ENCODE results near the gene ATP1B3. TPM values are rescaled to one million over a fixed set of nuclear protein-coding genes. Genes with fewer than 3 reads are reported as not detected.
"Not testable (repeated sequence)": the region's sequence is repeated elsewhere in the genome, so short reads cannot be mapped to it uniquely, and the experiment has no call there.

Gene ATP1B3
- total RNA-seq, 1 donor from 2014 or later = 66.5 TPM

DNA sequence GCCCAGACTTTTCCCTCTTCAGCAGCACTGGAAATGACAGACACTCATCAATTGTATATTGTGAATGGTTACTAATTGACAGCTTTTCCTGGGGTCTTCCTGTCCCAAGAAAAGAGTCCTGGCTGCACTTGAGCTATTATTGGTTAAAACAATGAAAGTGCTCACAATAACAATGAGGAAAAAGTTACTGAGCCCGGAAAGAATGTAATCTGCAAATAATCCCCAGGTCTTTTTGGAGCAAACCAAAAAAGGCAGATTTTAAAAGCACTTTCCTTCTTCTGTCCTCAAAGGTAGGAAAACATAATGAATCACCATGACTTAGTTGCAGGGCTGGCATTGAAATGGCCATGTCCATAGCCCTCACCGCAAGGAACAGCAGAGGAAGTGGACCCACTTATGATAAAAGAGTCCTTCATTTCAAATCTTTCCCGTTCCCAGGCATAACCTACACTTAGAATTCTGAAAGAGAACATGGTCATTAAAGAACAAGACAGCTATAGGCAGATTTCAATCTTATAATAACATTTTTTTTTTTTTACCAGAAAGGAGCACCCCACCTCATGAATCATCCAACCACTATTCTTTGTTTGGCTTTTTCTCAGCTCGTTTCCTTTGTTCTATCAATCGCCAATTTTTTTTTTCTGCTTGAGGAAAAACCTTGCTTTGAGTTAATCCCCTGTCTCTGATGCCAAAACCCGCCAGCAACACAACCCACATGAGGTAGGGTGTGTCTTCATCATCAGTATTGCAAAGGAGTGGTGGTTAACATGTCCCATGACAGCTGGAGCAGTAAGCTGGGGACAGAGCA, 35.5 kb upstream of the ATP1B3 start:
- no peak for DNase-seq (ENCODE audit: low read depth)
- H3K4me3 ChIP-seq (ENCODE audit: low read depth, low read length) = no peak overlapping the region
- TF ChIP-seq, protein P1, sequence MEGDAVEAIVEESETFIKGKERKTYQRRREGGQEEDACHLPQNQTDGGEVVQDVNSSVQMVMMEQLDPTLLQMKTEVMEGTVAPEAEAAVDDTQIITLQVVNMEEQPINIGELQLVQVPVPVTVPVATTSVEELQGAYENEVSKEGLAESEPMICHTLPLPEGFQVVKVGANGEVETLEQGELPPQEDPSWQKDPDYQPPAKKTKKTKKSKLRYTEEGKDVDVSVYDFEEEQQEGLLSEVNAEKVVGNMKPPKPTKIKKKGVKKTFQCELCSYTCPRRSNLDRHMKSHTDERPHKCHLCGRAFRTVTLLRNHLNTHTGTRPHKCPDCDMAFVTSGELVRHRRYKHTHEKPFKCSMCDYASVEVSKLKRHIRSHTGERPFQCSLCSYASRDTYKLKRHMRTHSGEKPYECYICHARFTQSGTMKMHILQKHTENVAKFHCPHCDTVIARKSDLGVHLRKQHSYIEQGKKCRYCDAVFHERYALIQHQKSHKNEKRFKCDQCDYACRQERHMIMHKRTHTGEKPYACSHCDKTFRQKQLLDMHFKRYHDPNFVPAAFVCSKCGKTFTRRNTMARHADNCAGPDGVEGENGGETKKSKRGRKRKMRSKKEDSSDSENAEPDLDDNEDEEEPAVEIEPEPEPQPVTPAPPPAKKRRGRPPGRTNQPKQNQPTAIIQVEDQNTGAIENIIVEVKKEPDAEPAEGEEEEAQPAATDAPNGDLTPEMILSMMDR (conservative IDR thresholded peaks at IDR 0.05; ENCODE audit: low read depth, low read length) = no peak

DNA sequence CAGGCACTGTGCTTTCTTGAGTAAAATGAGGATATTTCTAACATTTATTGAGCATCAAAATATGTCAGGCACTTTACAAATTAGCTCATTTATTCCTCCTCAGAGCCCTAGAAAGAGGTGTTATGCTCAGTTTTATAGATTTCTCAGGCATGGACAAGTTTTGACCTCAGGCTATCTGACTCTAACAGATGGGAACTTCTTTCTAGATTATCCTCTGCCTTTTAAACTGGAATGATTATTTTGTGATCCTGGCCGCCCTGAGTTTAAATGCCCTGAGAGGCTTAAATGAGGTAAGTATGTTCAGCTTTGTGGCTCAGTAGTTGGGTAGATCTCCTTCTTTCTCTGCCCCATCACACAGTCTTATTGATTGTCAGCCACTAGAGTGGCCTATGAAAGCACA, 32.3 kb upstream of the ATP1B3 start:
- TF ChIP-seq, protein P1 (conservative IDR thresholded peaks at IDR 0.05; ENCODE audit: low read depth, low read length) = no peak
- DNase-seq (ENCODE audit: low read depth) = no peak
- no peak overlapping the region for H3K4me3 ChIP-seq (ENCODE audit: low read depth, low read length)

DNA sequence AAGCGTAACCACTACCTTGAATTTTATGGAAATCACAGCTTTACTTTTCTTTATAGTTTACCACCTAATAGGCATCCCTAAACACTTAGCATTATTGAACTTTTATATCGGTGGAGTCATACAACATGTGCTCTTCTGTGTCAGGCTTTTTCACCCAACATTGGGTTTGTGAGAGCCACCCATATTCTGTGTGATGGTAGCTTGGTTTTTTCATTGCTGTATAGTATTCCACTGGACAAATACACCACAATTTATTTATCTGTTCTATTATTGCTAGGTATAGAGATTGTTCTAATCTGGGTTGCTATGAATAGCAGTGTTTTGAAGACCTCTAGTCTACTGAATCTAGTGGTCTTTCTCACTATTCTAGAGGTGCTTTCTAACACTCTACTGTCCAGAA, 31.6 kb upstream of the ATP1B3 start:
- DNase-seq (ENCODE audit: low read depth) = no peak
- TF ChIP-seq, protein P1 (conservative IDR thresholded peaks at IDR 0.05; ENCODE audit: low read depth, low read length) = no peak
- no peak overlapping the region for H3K4me3 ChIP-seq (ENCODE audit: low read depth, low read length)

DNA sequence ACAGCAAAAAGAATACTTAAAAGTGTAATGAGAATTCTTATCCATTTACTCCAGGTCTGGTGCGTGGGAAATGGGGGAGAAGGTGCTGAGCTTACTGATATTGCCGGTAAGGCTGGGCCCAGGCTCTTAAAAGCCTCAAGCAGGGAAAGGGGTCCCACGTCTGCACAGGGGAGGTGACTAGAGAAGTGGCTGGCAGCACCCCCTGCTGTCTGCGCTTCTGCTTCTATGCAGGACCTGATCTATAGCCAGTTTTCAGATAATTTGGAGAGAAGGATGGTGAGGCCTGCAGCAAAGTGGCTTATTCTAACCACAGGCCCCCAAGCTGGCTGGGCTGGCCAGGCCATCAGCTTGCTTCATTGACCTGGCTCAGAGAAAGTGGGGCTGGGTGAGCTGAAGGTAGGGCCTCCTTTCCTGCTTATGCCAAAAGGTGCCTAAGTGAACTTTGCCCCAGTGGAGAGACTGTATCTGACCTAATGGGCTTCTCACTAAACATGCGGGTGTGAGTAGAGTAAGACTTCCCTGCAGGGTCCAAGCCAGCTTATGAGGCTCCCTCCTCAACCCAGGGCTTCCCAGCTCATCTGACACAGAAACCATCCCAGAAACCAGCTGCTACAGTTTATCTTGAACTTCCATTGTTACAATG, 30.9 kb upstream of the ATP1B3 start:
- no peak overlapping the region for H3K4me3 ChIP-seq (ENCODE audit: low read depth, low read length)
- no peak for DNase-seq (ENCODE audit: low read depth)
- TF ChIP-seq, protein P1 (conservative IDR thresholded peaks at IDR 0.05; ENCODE audit: low read depth, low read length) = no peak

DNA sequence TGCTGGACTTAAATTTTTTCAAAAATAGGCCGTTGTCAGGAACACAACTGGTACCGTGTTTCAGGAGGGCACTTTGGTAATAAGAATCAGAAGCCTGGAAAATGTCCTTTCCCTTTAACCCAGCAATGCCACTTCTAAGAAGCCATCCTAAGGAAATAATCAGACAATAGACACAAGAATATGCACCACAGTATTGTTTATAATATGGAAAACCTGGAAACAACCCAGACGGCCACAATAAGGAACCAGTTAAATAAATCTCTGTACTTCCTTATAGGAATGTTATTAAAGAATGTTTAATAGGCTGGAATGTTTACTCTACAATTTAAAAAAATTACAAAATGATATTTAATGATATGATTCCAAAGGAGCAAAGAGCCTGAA, 30.4 kb upstream of the ATP1B3 start:
- no peak for DNase-seq (ENCODE audit: low read depth)
- TF ChIP-seq, protein P1 (conservative IDR thresholded peaks at IDR 0.05; ENCODE audit: low read depth, low read length) = no peak
- H3K4me3 ChIP-seq (ENCODE audit: low read depth, low read length) = no peak overlapping the region

DNA sequence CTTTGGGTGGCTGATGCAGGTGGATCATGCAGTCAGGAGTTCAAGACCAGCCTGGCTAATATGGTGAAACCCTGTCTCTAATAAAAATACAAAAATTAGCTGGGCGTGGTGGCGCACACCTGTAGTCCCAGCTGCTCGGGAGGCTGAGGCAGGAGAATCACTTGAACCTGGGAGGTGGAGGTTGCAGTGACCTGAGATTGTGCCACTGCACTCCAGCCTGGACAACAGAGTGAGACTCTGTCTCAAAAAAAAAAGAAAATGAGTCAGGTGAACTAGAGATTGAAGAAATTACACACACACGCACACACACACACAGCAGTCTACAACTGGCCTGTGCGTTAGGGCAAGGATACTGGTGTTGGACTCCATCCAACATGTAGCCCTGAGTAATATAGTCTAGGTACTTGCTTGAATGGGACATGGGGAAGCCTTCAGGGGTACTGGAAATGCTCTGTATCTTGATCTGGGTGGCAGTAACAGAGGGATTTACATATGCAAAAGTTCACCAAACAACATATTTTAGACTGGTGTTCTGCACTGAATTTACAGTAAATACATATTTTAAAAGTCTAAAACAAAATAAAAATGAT, 28.2 kb upstream of the ATP1B3 start:
- H3K4me3 ChIP-seq (ENCODE audit: low read depth, low read length); DNase-seq (ENCODE audit: low read depth): not testable (repeated sequence)

DNA sequence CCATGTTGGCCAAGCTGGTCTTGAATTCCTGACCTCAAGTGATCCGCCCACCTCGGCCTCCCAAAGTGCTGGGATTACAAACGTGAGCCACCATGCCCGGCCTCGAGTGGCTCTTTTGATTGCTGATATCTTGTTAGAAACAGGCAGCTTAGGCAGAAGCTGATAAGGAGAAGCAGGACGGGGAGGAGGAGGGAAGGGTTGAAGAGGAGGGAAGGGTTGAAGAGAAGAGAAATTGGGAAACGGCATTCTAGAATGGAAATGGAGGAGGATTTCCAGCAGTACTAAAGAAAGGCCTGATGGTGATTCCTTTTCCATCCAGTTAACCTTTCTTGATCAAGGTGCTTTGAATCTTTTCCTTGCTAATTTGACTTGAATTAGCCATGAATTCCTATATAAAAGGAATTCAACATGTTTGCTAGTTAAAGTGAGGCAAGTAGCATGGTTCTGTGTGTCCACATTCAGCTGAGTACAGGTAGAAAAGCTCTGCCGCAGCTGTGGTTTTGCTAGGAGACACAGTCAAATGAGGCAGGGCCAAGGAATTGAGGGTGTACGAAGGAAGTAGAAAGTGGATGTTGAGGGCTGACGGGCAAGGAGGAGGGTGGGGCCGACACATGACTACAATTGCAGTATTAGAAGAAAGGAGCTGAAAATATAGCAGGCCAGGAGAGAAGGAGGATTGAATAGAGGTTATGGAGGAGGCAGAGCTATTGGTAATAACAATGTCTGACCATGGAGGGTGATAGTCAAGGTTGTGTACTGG, 27.2 kb upstream of the ATP1B3 start:
- no peak for DNase-seq (ENCODE audit: low read depth)
- no peak overlapping the region for H3K4me3 ChIP-seq (ENCODE audit: low read depth, low read length)
- TF ChIP-seq, protein P1 (conservative IDR thresholded peaks at IDR 0.05; ENCODE audit: low read depth, low read length) = no peak
